Measurements from ENCODE around the gene NPEPL1. TPM values are rescaled to one million over a fixed set of nuclear protein-coding genes. Genes with fewer than 3 reads are reported as not detected.

Gene NPEPL1
- total and polyA plus RNA-seq, 10 of the 15 experiments (the other 5 are each of a cell fraction or from before 2014, with no cell fraction given): 0.08 to 21.3 (median 10.2) TPM

GRCh38 chr20:58754584-58754983, 62.0 kb downstream of the NPEPL1 start (continued):
- no peak for TF ChIP-seq PBX3 (IDR thresholded peaks at IDR 0.05; ENCODE audit: insufficient replicate concordance, low read depth, low read length)

- ChIA-PET POLR2A (no interaction called here), SMC1A (ENCODE audit: uncharacterized antibody, unreplicated experiment) (no interaction called here), CTCF (interaction anchor here (0.6 kb wide), 1 partner anchor 165 kb away, joined by 5 read pairs; no protein-coding TSS in a partner anchor), RAD21 (ENCODE audit: unreplicated experiment) (no interaction called here)
- Histone ChIP-seq H2AFZ (ENCODE audit: control insufficient read depth, low read depth, low read length) (no peak overlapping the region), H3K79me2 (ENCODE audit: control insufficient read depth, insufficient read depth, low read length) (no peaks in the 10 kb centered on the region), H3K27me3 (replicated peaks in 1 of 2; ENCODE audit: control insufficient read depth in 2 of 2, insufficient read depth in 2 of 2, low read length in 1 of 2) (peaks cover 0 to 2% of the 10 kb centered on the region in 2 experiments; a peak in 2 of 4 replicates), H4K20me1 (ENCODE audit: control insufficient read depth, insufficient read depth) (no peaks in the 10 kb centered on the region), H3K9me3 (replicated peaks; ENCODE audit: control insufficient read depth, insufficient read depth, low read length) (no peaks in the 10 kb centered on the region), H3K36me3 (ENCODE audit: control insufficient read depth in 2 of 2, insufficient read depth in 2 of 2, low read length in 1 of 2) (no peaks in the 10 kb centered on the region), H3K9ac (ENCODE audit: control insufficient read depth, insufficient read depth, low read length) (no peak overlapping the region), H3K27ac (ENCODE audit: control insufficient read depth, insufficient read depth) (no peak overlapping the region), H3K4me2 (ENCODE audit: control insufficient read depth, insufficient read depth) (no peak overlapping the region), H3K4me3 (no peak overlapping the region), H3K4me1 (ENCODE audit: control insufficient read depth, insufficient read depth, low read length) (no peaks in the 10 kb centered on the region)
- TF ChIP-seq, protein P1, sequence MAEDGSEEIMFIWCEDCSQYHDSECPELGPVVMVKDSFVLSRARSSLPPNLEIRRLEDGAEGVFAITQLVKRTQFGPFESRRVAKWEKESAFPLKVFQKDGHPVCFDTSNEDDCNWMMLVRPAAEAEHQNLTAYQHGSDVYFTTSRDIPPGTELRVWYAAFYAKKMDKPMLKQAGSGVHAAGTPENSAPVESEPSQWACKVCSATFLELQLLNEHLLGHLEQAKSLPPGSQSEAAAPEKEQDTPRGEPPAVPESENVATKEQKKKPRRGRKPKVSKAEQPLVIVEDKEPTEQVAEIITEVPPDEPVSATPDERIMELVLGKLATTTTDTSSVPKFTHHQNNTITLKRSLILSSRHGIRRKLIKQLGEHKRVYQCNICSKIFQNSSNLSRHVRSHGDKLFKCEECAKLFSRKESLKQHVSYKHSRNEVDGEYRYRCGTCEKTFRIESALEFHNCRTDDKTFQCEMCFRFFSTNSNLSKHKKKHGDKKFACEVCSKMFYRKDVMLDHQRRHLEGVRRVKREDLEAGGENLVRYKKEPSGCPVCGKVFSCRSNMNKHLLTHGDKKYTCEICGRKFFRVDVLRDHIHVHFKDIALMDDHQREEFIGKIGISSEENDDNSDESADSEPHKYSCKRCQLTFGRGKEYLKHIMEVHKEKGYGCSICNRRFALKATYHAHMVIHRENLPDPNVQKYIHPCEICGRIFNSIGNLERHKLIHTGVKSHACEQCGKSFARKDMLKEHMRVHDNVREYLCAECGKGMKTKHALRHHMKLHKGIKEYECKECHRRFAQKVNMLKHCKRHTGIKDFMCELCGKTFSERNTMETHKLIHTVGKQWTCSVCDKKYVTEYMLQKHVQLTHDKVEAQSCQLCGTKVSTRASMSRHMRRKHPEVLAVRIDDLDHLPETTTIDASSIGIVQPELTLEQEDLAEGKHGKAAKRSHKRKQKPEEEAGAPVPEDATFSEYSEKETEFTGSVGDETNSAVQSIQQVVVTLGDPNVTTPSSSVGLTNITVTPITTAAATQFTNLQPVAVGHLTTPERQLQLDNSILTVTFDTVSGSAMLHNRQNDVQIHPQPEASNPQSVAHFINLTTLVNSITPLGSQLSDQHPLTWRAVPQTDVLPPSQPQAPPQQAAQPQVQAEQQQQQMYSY (CRISPR knock-in tag; IDR thresholded peaks at IDR 0.05): no peak
- TF ChIP-seq STAT1 (conservative IDR thresholded peaks at IDR 0.05): no peak
- TF ChIP-seq CBFB (IDR thresholded peaks at IDR 0.05; ENCODE audit: low read depth): no peak
- TF ChIP-seq KLF5 (IDR thresholded peaks at IDR 0.05; ENCODE audit: partially characterized antibody): no peak
- no peak for TF ChIP-seq POU2F2 (IDR thresholded peaks at IDR 0.05; ENCODE audit: borderline replicate concordance, low read depth, low read length)
- no peak for TF ChIP-seq MXI1 (IDR thresholded peaks at IDR 0.05; ENCODE audit: low read depth, low read length)
- TF ChIP-seq, protein P2, sequence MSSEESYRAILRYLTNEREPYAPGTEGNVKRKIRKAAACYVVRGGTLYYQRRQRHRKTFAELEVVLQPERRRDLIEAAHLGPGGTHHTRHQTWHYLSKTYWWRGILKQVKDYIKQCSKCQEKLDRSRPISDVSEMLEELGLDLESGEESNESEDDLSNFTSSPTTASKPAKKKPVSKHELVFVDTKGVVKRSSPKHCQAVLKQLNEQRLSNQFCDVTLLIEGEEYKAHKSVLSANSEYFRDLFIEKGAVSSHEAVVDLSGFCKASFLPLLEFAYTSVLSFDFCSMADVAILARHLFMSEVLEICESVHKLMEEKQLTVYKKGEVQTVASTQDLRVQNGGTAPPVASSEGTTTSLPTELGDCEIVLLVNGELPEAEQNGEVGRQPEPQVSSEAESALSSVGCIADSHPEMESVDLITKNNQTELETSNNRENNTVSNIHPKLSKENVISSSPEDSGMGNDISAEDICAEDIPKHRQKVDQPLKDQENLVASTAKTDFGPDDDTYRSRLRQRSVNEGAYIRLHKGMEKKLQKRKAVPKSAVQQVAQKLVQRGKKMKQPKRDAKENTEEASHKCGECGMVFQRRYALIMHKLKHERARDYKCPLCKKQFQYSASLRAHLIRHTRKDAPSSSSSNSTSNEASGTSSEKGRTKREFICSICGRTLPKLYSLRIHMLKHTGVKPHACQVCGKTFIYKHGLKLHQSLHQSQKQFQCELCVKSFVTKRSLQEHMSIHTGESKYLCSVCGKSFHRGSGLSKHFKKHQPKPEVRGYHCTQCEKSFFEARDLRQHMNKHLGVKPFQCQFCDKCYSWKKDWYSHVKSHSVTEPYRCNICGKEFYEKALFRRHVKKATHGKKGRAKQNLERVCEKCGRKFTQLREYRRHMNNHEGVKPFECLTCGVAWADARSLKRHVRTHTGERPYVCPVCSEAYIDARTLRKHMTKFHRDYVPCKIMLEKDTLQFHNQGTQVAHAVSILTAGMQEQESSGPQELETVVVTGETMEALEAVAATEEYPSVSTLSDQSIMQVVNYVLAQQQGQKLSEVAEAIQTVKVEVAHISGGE (CRISPR knock-in tag; IDR thresholded peaks at IDR 0.05): no peak
- TF ChIP-seq PML (IDR thresholded peaks at IDR 0.05; ENCODE audit: low read length): no peak
- TF ChIP-seq TCF12 (IDR thresholded peaks at IDR 0.05; ENCODE audit: low read depth, low read length): no peak
- 41% methylated on average over 18 of the region's 18 CpGs for WGBS (ENCODE audit: insufficient coverage, insufficient replicate concordance, low lambda C conversion rate, missing lambda C conversion rate)
- no TSS peak for BruUV-seq (replicated peaks)
- DNase-seq (ENCODE audit: low read depth, low spot score) (no peak), FAIRE-seq (no peak), ATAC-seq (no peak)
- in situ Hi-C loops (cut with MboI): no loop called here
- intact Hi-C loops (cut with micrococcal nuclease; ENCODE audit: unreplicated experiment): no loop called here
These were observed 62.6 kb downstream of the NPEPL1 start for GRCh38 chr20:58755062-58755697.

Measured in GM12878 (cell line).